ENCODE results near the gene KANSL1L.

Gene KANSL1L, protein sequence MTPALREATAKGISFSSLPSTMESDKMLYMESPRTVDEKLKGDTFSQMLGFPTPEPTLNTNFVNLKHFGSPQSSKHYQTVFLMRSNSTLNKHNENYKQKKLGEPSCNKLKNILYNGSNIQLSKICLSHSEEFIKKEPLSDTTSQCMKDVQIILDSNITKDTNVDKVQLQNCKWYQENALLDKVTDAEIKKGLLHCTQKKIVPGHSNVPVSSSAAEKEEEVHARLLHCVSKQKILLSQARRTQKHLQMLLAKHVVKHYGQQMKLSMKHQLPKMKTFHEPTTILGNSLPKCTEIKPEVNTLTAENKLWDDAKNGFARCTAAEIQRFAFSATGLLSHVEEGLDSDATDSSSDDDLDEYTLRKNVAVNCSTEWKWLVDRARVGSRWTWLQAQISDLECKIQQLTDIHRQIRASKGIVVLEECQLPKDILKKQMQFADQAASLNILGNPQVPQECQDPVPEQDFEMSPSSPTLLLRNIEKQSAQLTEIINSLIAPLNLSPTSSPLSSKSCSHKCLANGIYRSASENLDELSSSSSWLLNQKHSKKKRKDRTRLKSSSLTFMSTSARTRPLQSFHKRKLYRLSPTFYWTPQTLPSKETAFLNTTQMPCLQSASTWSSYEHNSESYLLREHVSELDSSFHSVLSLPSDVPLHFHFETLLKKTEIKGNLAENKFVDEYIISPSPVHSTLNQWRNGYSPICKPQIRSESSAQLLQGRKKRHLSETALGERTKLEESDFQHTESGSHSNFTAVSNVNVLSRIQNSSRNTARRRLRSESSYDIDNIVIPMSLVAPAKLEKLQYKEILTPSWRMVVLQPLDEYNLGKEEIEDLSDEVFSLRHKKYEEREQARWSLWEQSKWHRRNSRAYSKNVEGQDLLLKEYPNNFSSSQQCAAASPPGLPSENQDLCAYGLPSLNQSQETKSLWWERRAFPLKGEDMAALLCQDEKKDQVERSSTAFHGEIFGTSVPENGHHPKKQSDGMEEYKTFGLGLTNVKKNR

GRCh38 chr2:210171309-210172218, at the start of gene KANSL1L:
TSS of gene KANSL1L (minus strand) at chr2:210171409. CDS start at chr2:210154582, 16,827 bp downstream.
- Histone ChIP-seq H3K27ac (peak within 1 kb of the TSS; percentile 99 to 100), H3K4me3 (peak within 1 kb of the TSS; percentile 92)
- DNase-seq (ENCODE audit: low spot score), result peak; percentile 99
- TF ChIP-seq, protein P1, sequence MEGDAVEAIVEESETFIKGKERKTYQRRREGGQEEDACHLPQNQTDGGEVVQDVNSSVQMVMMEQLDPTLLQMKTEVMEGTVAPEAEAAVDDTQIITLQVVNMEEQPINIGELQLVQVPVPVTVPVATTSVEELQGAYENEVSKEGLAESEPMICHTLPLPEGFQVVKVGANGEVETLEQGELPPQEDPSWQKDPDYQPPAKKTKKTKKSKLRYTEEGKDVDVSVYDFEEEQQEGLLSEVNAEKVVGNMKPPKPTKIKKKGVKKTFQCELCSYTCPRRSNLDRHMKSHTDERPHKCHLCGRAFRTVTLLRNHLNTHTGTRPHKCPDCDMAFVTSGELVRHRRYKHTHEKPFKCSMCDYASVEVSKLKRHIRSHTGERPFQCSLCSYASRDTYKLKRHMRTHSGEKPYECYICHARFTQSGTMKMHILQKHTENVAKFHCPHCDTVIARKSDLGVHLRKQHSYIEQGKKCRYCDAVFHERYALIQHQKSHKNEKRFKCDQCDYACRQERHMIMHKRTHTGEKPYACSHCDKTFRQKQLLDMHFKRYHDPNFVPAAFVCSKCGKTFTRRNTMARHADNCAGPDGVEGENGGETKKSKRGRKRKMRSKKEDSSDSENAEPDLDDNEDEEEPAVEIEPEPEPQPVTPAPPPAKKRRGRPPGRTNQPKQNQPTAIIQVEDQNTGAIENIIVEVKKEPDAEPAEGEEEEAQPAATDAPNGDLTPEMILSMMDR (IDR thresholded peaks at IDR 0.05), result no peak

DNA sequence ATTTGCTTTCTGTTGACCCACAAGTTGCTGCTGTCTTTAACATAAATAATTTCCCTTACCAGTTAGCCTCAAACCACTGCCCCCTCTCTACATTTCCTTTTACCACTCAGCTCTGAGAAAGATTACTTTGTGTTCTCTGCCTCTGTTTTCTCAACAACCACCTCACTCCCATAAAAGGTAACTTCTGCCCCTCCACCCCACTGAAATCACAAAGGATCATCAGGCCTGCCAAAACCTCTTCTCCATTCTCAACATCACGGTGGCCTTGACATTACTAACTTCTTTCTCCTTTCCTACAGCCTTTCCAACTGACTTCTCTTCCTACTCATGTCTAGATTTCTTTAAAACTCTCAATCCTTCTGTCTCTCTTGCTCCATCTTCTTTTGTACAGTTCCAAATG, 43.9 kb upstream of the KANSL1L start:
- no peak overlapping the region for H3K27ac ChIP-seq
- TF ChIP-seq, protein P1 (IDR thresholded peaks at IDR 0.05), result no peak
- no peak overlapping the region for H3K4me3 ChIP-seq
- DNase-seq (ENCODE audit: low spot score), result no peak

DNA sequence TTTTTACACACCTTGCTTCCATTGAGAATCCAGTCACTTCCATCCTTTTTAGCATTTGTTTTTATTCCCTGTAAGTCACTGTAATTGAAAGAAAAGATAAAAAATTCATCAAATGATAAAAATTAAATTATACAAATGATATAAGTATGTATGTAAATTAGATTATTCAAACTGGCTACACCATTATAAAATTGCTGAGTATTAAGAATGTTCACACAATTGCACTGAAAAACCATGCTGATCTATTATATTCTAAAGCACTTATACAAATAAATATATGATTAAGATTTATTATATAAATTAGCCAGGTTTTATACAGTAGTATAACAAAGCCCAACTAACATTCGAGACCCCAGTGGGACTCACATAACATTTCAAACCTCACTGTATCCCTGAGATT, 39.0 kb upstream of the KANSL1L start:
- no peak for DNase-seq (ENCODE audit: low spot score)
- H3K27ac ChIP-seq, result no peak overlapping the region
- TF ChIP-seq, protein P1 (IDR thresholded peaks at IDR 0.05), result no peak
- H3K4me3 ChIP-seq, result no peak overlapping the region

- TF ChIP-seq, protein P1 (IDR thresholded peaks at IDR 0.05), result no peak
- no peak overlapping the region for H3K27ac ChIP-seq
- no peak for DNase-seq (ENCODE audit: low spot score)
- H3K4me3 ChIP-seq, result no peak overlapping the region
These were observed 36.7 kb upstream of the KANSL1L start for GRCh38 chr2:210207929-210208328.

DNA sequence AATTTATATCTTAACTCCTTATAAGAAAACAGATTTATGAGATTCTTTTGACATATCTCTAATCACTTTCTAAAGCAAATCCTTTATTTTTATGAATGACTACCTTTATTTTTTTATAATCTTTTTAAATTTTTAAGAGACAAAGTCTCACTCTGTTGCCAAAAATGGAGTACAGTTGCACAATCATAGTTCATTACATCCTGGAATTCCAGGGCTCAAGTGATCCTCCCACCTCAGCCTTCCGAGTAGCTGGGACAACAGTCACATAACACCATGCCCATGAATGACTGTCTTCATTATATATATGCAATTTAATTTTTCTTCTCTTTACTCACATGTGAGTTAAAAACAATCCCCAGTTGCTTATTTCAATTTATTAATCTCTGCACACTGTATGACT, 32.3 kb upstream of the KANSL1L start:
- H3K27ac ChIP-seq, result no peak overlapping the region
- no peak for DNase-seq (ENCODE audit: low spot score)
- no peak overlapping the region for H3K4me3 ChIP-seq
- TF ChIP-seq, protein P1 (IDR thresholded peaks at IDR 0.05), result no peak

DNA sequence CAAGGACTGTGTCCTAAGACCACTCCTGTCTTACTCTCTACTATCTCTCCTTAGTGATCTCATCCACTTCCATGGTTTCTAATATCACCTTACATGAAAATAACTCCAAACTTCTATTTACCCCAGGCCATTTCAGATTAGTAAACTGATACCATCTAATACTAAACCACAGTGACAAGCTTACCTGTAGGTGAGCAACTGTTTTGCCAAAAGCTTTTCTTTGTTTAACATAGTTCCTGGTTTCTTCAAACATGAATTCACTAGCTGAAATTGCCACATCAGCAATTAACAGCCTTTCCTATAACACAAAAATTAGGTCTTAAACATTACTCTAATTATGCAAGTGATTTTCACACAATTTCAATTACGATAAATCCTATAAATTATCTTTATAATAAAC, 31.9 kb upstream of the KANSL1L start:
- TF ChIP-seq, protein P1 (IDR thresholded peaks at IDR 0.05), result no peak
- no peak for DNase-seq (ENCODE audit: low spot score)
- Histone ChIP-seq H3K4me3 (no peak overlapping the region), H3K27ac (no peak overlapping the region)
